Measurements from ENCODE around the gene L3MBTL3. TPM values are rescaled to one million over a fixed set of nuclear protein-coding genes. Genes with fewer than 3 reads are reported as not detected.

The L3MBTL3 gene
- total RNA-seq, 1 experiment from 2014 or later: 31.5 TPM

DNA sequence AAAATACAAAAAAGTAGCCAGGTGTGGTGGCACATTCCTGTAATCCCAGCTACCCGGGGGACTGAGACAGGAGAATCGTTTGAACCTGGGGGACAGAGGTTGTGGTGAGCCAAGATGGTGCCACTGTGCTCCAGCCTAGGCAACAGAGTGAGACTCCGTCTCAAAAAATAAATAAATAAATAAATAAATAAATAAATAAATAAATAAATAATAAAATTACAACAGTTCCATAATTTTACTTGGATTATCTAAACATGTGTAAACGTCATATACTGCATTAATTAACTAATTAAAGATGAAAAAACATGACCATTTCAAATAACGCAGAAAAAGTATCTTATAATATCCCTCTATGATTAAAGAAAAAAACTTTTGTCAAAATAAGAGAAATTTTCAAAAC lies 138.5 kb downstream of the L3MBTL3 start:
- Histone ChIP-seq H3K36me3 (ENCODE audit: control insufficient read depth in 1 of 2, insufficient read depth in 2 of 2, low read length in 2 of 2) (no peaks in the 10 kb centered on the region), H3K9me3 (ENCODE audit: control insufficient read depth in 1 of 2, insufficient read depth in 1 of 2, low read depth in 1 of 2, low read length in 2 of 2) (no peaks in the 10 kb centered on the region), H3K4me3 (replicated peaks in 1 of 2; ENCODE audit: low read depth in 1 of 2, low read length in 2 of 2) (no peak overlapping the region), H2AFZ (ENCODE audit: low read depth, low read length, poor library complexity, severe bottlenecking) (no peak overlapping the region), H4K20me1 (ENCODE audit: insufficient read depth) (no peaks in the 10 kb centered on the region), H3K27me3 (ENCODE audit: insufficient read depth, low read length) (no peaks in the 10 kb centered on the region), H3K4me1 (ENCODE audit: control insufficient read depth in 1 of 2, insufficient read depth in 2 of 2, low read length in 2 of 2) (no peaks in the 10 kb centered on the region), H3K27ac (ENCODE audit: low read depth, low read length) (no peak overlapping the region), H3K4me2 (ENCODE audit: low read length) (no peak overlapping the region), H3K9me2 (ENCODE audit: insufficient read depth) (no peaks in the 10 kb centered on the region), H3K9ac (ENCODE audit: low read length) (no peak overlapping the region), H3K79me2 (ENCODE audit: insufficient read depth, low read length) (no peaks in the 10 kb centered on the region)
- intact Hi-C loops (cut with micrococcal nuclease): no loop called here
- ChIA-PET RAD21 (ENCODE audit: low non-redundant PET in 1 of 2, low total read pairs in 2 of 2, uncharacterized antibody in 2 of 2, unreplicated experiment in 2 of 2) (no interaction called here), CTCF (no interaction called here), POLR2A (no interaction called here)
- DNase-seq (ENCODE audit: low read depth, low spot score) (no peak), ATAC-seq (no peak)
- no TSS peak for BruUV-seq (replicated peaks)
- TF ChIP-seq SRF (IDR thresholded peaks at IDR 0.05; ENCODE audit: low read depth): no peak
- TF ChIP-seq CBX3 (IDR thresholded peaks at IDR 0.05; ENCODE audit: low read depth): no peak
- TF ChIP-seq SP1 (IDR thresholded peaks at IDR 0.05; ENCODE audit: low read depth): no peak
- TF ChIP-seq EGR1 (IDR thresholded peaks at IDR 0.05; ENCODE audit: low read depth): no peak
- TF ChIP-seq, protein P1, sequence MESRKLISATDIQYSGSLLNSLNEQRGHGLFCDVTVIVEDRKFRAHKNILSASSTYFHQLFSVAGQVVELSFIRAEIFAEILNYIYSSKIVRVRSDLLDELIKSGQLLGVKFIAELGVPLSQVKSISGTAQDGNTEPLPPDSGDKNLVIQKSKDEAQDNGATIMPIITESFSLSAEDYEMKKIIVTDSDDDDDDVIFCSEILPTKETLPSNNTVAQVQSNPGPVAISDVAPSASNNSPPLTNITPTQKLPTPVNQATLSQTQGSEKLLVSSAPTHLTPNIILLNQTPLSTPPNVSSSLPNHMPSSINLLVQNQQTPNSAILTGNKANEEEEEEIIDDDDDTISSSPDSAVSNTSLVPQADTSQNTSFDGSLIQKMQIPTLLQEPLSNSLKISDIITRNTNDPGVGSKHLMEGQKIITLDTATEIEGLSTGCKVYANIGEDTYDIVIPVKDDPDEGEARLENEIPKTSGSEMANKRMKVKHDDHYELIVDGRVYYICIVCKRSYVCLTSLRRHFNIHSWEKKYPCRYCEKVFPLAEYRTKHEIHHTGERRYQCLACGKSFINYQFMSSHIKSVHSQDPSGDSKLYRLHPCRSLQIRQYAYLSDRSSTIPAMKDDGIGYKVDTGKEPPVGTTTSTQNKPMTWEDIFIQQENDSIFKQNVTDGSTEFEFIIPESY (IDR thresholded peaks at IDR 0.05; ENCODE audit: extremely low read depth, insufficient replicate concordance, low read length): no peak
- TF ChIP-seq, protein P2, sequence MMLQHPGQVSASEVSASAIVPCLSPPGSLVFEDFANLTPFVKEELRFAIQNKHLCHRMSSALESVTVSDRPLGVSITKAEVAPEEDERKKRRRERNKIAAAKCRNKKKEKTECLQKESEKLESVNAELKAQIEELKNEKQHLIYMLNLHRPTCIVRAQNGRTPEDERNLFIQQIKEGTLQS (IDR thresholded peaks at IDR 0.05): no peak
- TF ChIP-seq SIN3A (IDR thresholded peaks at IDR 0.05; ENCODE audit: low read depth): no peak
- TF ChIP-seq, protein P3, sequence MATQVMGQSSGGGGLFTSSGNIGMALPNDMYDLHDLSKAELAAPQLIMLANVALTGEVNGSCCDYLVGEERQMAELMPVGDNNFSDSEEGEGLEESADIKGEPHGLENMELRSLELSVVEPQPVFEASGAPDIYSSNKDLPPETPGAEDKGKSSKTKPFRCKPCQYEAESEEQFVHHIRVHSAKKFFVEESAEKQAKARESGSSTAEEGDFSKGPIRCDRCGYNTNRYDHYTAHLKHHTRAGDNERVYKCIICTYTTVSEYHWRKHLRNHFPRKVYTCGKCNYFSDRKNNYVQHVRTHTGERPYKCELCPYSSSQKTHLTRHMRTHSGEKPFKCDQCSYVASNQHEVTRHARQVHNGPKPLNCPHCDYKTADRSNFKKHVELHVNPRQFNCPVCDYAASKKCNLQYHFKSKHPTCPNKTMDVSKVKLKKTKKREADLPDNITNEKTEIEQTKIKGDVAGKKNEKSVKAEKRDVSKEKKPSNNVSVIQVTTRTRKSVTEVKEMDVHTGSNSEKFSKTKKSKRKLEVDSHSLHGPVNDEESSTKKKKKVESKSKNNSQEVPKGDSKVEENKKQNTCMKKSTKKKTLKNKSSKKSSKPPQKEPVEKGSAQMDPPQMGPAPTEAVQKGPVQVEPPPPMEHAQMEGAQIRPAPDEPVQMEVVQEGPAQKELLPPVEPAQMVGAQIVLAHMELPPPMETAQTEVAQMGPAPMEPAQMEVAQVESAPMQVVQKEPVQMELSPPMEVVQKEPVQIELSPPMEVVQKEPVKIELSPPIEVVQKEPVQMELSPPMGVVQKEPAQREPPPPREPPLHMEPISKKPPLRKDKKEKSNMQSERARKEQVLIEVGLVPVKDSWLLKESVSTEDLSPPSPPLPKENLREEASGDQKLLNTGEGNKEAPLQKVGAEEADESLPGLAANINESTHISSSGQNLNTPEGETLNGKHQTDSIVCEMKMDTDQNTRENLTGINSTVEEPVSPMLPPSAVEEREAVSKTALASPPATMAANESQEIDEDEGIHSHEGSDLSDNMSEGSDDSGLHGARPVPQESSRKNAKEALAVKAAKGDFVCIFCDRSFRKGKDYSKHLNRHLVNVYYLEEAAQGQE (IDR thresholded peaks at IDR 0.05; ENCODE audit: low read depth): no peak
- no peak for TF ChIP-seq EZH2 (IDR thresholded peaks at IDR 0.05)
- TF ChIP-seq, protein P4, sequence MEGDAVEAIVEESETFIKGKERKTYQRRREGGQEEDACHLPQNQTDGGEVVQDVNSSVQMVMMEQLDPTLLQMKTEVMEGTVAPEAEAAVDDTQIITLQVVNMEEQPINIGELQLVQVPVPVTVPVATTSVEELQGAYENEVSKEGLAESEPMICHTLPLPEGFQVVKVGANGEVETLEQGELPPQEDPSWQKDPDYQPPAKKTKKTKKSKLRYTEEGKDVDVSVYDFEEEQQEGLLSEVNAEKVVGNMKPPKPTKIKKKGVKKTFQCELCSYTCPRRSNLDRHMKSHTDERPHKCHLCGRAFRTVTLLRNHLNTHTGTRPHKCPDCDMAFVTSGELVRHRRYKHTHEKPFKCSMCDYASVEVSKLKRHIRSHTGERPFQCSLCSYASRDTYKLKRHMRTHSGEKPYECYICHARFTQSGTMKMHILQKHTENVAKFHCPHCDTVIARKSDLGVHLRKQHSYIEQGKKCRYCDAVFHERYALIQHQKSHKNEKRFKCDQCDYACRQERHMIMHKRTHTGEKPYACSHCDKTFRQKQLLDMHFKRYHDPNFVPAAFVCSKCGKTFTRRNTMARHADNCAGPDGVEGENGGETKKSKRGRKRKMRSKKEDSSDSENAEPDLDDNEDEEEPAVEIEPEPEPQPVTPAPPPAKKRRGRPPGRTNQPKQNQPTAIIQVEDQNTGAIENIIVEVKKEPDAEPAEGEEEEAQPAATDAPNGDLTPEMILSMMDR (IDR thresholded peaks at IDR 0.05 in 2 of 3, conservative IDR thresholded peaks at IDR 0.05 in 1 of 3; ENCODE audit: borderline replicate concordance in 1 of 3, insufficient read depth in 1 of 3, low read depth in 2 of 3, low read length in 2 of 3): no peak

Measured in HCT116 (cell line).